Nephron (organoid): ENCODE data around the gene ZFY.

Experiments used
- H3K27ac Mint-ChIP-seq, 3 experiments: 2 replicates each; pipeline ENCODE4 v1.8.0; 2020; ENCODE audit warnings: mixed read lengths in 3 of 3, mild to moderate bottlenecking in 2 of 3, moderate library complexity in 1 of 3
- H3K27me3 Mint-ChIP-seq: 2 replicates; pipeline ENCODE4 v1.8.0; 2021; ENCODE audit warnings: low read depth, mild to moderate bottlenecking, moderate library complexity, mixed read lengths
- H3K36me3 Mint-ChIP-seq: 2 replicates; pipeline ENCODE4 v1.8.0; 2020; ENCODE audit warnings: low read depth, mixed read lengths
- H3K4me1 Mint-ChIP-seq: 2 replicates; pipeline ENCODE4 v1.8.0; 2020; ENCODE audit warnings: mixed read lengths
- H3K4me3 Mint-ChIP-seq, 3 experiments: 2 replicates each; pipeline ENCODE4 v1.8.0; 2020; ENCODE audit warnings: mild to moderate bottlenecking in 3 of 3, mixed read lengths in 3 of 3, moderate library complexity in 2 of 3
- H3K9me3 Mint-ChIP-seq: 2 replicates; pipeline ENCODE4 v1.8.0; 2020; ENCODE audit warnings: mixed read lengths
- CTCF ChIP-seq, 3 experiments: fragments of 200-600 bp; sonication (generic); IDR thresholded peaks; one replicate each; pipeline ENCODE4 v1.5.0; 2021; ENCODE audit warnings: antibody characterized with exemption in 3 of 3; ENCODE audit not compliant: unreplicated experiment in 3 of 3

ZFY gene

GRCh38 chrY:3023606-3024005, 88.4 kb downstream of the ZFY start:
- TF ChIP-seq CTCF (IDR thresholded peaks at IDR 0.05; ENCODE audit: unreplicated experiment in 3 of 3) = no peak
- Mint-ChIP-seq H3K4me3 (no peak overlapping the region), H3K27ac (no peak overlapping the region), H3K36me3 (no peaks in the 10 kb centered on the region), H3K9me3 (no peaks in the 10 kb centered on the region), H3K27me3 (no peaks in the 10 kb centered on the region), H3K4me1 (no peaks in the 10 kb centered on the region)

GRCh38 chrY:3025357-3025756, 90.2 kb downstream of the ZFY start:
- Mint-ChIP-seq H3K36me3 (no peaks in the 10 kb centered on the region), H3K27ac (no peak overlapping the region), H3K4me1 (no peaks in the 10 kb centered on the region), H3K27me3 (no peaks in the 10 kb centered on the region), H3K4me3 (no peak overlapping the region), H3K9me3 (no peaks in the 10 kb centered on the region)
- TF ChIP-seq CTCF (IDR thresholded peaks at IDR 0.05; ENCODE audit: unreplicated experiment in 3 of 3) = no peak
